MM.1S (cell line): Measurements from ENCODE around the gene APEH.
"Not testable (repeated sequence)": the region's sequence is repeated elsewhere in the genome, so short reads cannot be mapped to it uniquely, and the experiment has no call there.

Experiments used
- DNase-seq: peaks from one replicate; pipeline ENCODE4 v3.0.0-alpha.2; 2015
- H2AFZ ChIP-seq: fragments of 300-600 bp; sonication (generic); 2 replicates; pipeline ENCODE4 v1.6.0; 2016; ENCODE audit warnings: antibody characterized with exemption, low read length
- H3F3A ChIP-seq: fragments of 300-600 bp; sonication (generic); 2 replicates; pipeline ENCODE4 v1.6.1; 2016; ENCODE audit warnings: mild to moderate bottlenecking, antibody characterized with exemption, low read length, moderate library complexity, mixed read lengths; ENCODE audit not compliant: insufficient read depth
- H3K27ac ChIP-seq: fragments of 300-600 bp; sonication (generic); 2 replicates; pipeline ENCODE4 v1.5.1; 2016; ENCODE audit warnings: mild to moderate bottlenecking, low read length
- H3K27me3 ChIP-seq: fragments of 300-600 bp; sonication (generic); replicated peaks from 2 replicates; pipeline ENCODE4 v1.6.0; 2016; ENCODE audit warnings: low read length; ENCODE audit not compliant: insufficient read depth
- H3K36me3 ChIP-seq: fragments of 300-600 bp; sonication (generic); replicated peaks from 2 replicates; pipeline ENCODE4 v1.6.1; 2016; ENCODE audit warnings: mild to moderate bottlenecking, low read length, mixed read lengths; ENCODE audit not compliant: insufficient read depth
- H3K4me1 ChIP-seq: fragments of 300-600 bp; sonication (generic); 2 replicates; pipeline ENCODE4 v1.6.1; 2016; ENCODE audit warnings: low read length, mixed read lengths
- H3K4me2 ChIP-seq: fragments of 300-600 bp; sonication (generic); 2 replicates; pipeline ENCODE4 v1.6.0; 2016; ENCODE audit warnings: low read depth, low read length
- H3K4me3 ChIP-seq: fragments of 300-600 bp; sonication (generic); 2 replicates; pipeline ENCODE4 v1.5.1; 2016; ENCODE audit warnings: low read length, mixed read lengths
- H3K79me2 ChIP-seq: fragments of 300-600 bp; sonication (generic); 2 replicates; pipeline ENCODE4 v1.6.1; 2016; ENCODE audit warnings: mixed run types, low read length, mixed read lengths
- H3K9ac ChIP-seq: fragments of 300-600 bp; sonication (generic); 2 replicates; pipeline ENCODE4 v1.6.1; 2016; ENCODE audit warnings: low read length, mixed read lengths
- H3K9me2 ChIP-seq: fragments of 300-600 bp; sonication (generic); replicated peaks from 2 replicates; pipeline ENCODE4 v1.6.1; 2016; ENCODE audit warnings: mild to moderate bottlenecking, low read length, mixed read lengths; ENCODE audit not compliant: insufficient read depth
- H3K9me3 ChIP-seq: fragments of 300-600 bp; sonication (generic); replicated peaks from 2 replicates; pipeline ENCODE4 v1.6.1; 2016; ENCODE audit warnings: mild to moderate bottlenecking, low read length, mixed read lengths; ENCODE audit not compliant: insufficient read depth
- H4K20me1 ChIP-seq: fragments of 300-600 bp; sonication (generic); 2 replicates; pipeline ENCODE4 v1.6.1; 2016; ENCODE audit warnings: mild to moderate bottlenecking, low read length, moderate library complexity, mixed read lengths; ENCODE audit not compliant: insufficient read depth
- EZH2phosphoT487 ChIP-seq: fragments of 300-600 bp; sonication (generic); IDR thresholded peaks from 2 replicates; pipeline ENCODE4 v1.6.1; 2018; ENCODE audit warnings: antibody characterized with exemption, low read length
- TF ChIP-seq, protein P1 (sequence below): fragments of 300-600 bp; sonication (generic); IDR thresholded peaks from 2 replicates; pipeline ENCODE4 v1.5.1; 2016; ENCODE audit warnings: antibody characterized with exemption, low read length, mixed read lengths

The APEH gene

DNA sequence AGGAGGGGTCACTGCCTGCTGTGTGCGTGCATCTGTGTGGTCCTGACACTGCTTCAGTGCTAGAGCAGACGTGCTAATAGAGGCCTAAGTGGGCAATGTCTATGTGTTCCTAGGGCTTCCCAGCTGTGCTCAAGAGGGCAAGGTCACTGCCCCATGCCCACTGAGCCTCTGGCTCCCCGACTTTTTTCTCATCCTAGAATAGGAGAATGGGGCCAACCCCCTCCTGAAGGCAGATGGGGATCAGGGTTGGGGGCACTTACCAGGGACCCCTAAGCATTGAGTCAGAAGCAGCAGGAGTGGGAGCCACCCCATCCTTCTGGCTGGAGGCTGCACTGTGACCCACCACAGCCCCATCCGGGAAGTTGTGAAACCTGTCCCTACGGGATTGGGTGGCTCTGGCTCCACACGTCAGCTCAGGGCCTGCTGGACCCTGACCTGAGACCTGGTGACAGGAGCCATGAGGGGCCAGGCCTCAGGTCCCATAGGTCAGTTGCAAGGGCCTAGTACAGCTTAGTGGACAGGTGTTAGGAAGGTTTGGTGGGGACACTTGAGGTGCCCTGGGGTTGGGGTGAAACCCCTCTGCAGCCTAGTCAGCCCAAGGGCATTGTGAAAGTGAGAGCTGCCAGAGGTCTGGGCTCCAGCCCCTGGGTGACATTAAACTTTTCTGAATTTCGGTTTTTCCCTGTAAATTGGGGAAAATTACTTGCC, 14.3 kb downstream of the APEH start:
- H3K4me1 ChIP-seq, H3F3A ChIP-seq, H3K9me3 ChIP-seq, H3K27me3 ChIP-seq, H4K20me1 ChIP-seq, H3K36me3 ChIP-seq, H3K9me2 ChIP-seq: not testable (repeated sequence)
- H2AFZ ChIP-seq = peak overlapping the region; percentile 92
- peak; percentile 20 for DNase-seq
- peak overlapping the region; percentile 86 for H3K4me3 ChIP-seq
- peak overlapping the region; percentile 22; the same call in 1 of the 2 replicates for H3K27ac ChIP-seq
- peak overlapping the region; percentile 71 for H3K4me2 ChIP-seq
- H3K79me2 ChIP-seq = peaks cover 18% of the 10 kb centered on the region
- peak overlapping the region; percentile 83 for H3K9ac ChIP-seq

DNA sequence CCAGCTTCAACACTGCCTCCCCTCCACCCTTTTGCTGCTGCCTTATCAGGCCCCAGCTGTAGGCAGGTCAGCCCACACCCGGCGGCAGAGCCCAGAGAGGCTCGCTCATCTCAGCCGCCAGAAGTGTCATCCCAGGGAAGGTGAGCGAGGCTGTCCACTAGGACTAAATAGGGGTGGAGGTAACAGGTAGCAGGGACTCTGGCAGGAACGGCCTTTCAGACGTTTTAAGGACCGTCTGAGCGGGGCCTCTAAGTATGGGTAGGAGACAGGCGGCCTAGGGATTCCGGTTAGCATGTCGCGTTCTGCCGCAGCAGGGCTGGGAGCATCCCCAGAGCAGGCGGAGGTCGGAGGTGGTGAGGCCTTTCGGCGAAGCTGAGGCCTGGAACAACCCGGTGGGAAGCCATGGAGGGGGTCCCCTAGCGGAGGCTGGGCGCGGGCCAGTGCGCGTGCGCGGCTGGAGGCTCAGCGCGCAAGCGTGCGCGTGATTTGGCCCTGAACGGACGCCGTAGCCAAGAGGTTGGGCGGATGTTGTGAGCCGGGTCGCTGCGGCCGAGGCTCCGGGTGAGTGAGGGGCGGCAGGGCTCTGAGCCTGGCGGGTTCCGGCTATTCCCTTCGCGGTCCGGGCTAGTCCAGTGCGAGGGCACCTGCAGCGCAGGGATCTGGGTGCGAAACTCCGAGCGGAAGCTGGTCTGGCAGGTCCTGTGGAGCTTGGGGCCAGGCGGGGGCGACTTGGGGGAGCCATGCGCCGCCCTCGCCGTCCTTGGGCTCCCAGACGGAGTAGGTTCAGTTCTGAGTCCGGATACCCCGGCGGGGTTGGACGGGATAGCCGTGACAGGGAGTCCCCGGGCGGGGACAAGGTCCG, 15.1 kb downstream of the APEH start, which contains the start of the genes MST1 and RNF123:
Gene MST1 (minus strand): TSS at position 429 of the 862 bp plus-strand sequence. CDS start 783 bp downstream, outside the sequence.
Gene RNF123 (plus strand): TSS at position 512 of the 862 bp plus-strand sequence. CDS start 1,609 bp downstream, outside the sequence.
- peak within 1 kb of the TSS; percentile 22; the same call in 1 of the 2 replicates for H3K27ac ChIP-seq

DNA sequence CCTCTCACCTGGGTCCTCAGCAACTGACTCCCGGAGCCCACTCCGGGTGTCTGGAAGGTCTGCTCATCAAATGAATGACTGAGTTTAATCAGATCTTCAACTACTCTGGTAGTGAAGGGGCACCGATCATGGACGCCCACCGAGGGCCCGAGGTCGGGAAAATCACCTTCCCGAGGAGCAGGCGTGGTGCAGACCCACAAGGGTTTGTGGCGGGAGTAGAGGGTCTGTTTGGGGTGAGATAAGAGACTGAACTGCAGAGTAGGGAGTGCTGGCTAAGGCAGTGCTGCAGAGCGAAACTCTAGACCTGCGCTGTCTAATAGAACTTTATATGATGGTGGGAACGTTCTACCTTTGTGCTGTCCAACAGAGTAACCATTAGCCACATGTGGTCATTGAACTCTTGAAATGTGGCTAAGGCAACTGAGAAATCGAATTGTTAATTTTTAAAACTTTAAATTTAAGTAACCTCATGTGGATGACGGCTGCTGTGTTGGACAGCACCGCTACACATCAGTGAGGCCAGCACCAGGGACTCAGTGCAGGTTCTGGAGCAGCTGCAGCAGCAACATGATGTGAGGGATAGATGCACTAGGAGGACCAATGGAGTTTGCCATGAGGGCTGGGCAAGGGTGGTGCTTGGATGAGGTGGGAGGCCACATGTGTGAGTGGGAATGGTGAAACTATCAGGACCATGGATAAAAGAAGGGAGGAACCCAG, 15.9 kb downstream of the APEH start:
- H3K9ac ChIP-seq = peak overlapping the region; percentile 83
- H3K9me2 ChIP-seq, H3K27ac ChIP-seq, H3F3A ChIP-seq, H3K9me3 ChIP-seq, H3K4me1 ChIP-seq, DNase-seq, H4K20me1 ChIP-seq, H3K36me3 ChIP-seq, H3K27me3 ChIP-seq: not testable (repeated sequence)
- H2AFZ ChIP-seq = peak overlapping the region; percentile 85
- H3K4me3 ChIP-seq = peak overlapping the region; percentile 86
- H3K79me2 ChIP-seq = peaks cover 22% of the 10 kb centered on the region
- H3K4me2 ChIP-seq = peak overlapping the region; percentile 81

More for the DNA sequence above, 15.1 kb downstream of the APEH start, which contains the start of the genes MST1 and RNF123:
- H3K9ac ChIP-seq = peak within 1 kb of the TSS; percentile 83
- no peaks in the 10 kb centered on the region for H3K9me2 ChIP-seq
- H3K9me3 ChIP-seq = no peaks in the 10 kb centered on the region
- H3K4me2 ChIP-seq = peak within 1 kb of the TSS; percentile 81
- H3K36me3 ChIP-seq = no peaks in the 10 kb centered on the region
- H2AFZ ChIP-seq = peak within 1 kb of the TSS; percentile 92
- no peak for TF ChIP-seq EZH2phosphoT487
- TF ChIP-seq, protein P1, sequence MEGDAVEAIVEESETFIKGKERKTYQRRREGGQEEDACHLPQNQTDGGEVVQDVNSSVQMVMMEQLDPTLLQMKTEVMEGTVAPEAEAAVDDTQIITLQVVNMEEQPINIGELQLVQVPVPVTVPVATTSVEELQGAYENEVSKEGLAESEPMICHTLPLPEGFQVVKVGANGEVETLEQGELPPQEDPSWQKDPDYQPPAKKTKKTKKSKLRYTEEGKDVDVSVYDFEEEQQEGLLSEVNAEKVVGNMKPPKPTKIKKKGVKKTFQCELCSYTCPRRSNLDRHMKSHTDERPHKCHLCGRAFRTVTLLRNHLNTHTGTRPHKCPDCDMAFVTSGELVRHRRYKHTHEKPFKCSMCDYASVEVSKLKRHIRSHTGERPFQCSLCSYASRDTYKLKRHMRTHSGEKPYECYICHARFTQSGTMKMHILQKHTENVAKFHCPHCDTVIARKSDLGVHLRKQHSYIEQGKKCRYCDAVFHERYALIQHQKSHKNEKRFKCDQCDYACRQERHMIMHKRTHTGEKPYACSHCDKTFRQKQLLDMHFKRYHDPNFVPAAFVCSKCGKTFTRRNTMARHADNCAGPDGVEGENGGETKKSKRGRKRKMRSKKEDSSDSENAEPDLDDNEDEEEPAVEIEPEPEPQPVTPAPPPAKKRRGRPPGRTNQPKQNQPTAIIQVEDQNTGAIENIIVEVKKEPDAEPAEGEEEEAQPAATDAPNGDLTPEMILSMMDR = peak; percentile 26
- peak; percentile 91 for DNase-seq
- no peaks in the 10 kb centered on the region for H4K20me1 ChIP-seq
- peaks cover 4% of the 10 kb centered on the region; the same call in 1 of the 2 replicates for H3K4me1 ChIP-seq
- H3K27me3 ChIP-seq = no peaks in the 10 kb centered on the region
- H3K4me3 ChIP-seq = peak within 1 kb of the TSS; percentile 86
- H3K79me2 ChIP-seq = peaks cover 20% of the 10 kb centered on the region
- no peaks in the 10 kb centered on the region for H3F3A ChIP-seq

DNA sequence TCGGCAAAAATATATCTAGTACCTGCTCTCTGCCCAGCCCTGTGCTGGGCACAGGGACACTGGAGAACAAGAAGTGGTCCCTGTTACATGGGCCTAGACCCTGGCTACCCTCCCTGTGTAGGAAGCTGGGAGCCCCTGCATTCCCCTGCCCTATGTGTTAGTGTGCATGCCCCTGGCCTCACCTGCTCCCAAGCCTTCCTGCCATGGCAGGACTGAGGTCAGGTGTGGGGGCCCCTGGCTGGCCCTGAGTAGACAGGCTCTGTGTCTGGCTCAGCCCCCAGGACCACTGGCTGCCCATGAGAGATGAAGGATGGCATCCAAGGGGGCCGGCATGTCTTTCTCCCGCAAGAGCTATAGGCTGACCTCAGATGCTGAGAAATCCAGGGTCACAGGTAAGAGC, 16.7 kb downstream of the APEH start:
- DNase-seq, H4K20me1 ChIP-seq, H2AFZ ChIP-seq, H3F3A ChIP-seq, H3K4me1 ChIP-seq, H3K36me3 ChIP-seq, H3K9ac ChIP-seq, H3K27me3 ChIP-seq, H3K27ac ChIP-seq, H3K9me2 ChIP-seq, H3K9me3 ChIP-seq, H3K4me2 ChIP-seq, H3K4me3 ChIP-seq: not testable (repeated sequence)
- H3K79me2 ChIP-seq = peaks cover 22% of the 10 kb centered on the region

DNA sequence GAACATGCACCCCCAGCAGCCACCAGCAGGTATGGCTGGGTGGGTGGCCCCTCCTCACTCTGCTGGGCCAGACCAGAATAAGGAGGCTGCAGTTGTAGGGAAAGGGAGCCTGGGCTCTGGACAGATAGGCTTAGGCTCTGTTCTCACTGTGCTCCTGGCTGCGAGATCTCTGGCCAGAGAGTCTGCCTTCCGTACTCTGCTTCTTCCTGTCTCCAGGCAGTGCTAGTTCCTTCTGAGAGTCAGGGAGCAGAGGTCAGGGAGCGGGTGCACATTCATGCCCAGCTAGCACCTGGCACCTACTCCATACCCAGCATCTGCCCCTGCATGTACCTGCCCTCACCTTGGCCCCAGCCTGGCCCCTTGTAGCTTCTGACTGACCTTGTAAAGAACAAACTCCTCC, 17.3 kb downstream of the APEH start:
- not testable (repeated sequence) for H3K4me2 ChIP-seq, H3K4me3 ChIP-seq, H3K27ac ChIP-seq, H3F3A ChIP-seq, DNase-seq, H4K20me1 ChIP-seq, H2AFZ ChIP-seq, H3K36me3 ChIP-seq, H3K9ac ChIP-seq, H3K27me3 ChIP-seq, H3K4me1 ChIP-seq, H3K9me2 ChIP-seq, H3K9me3 ChIP-seq
- H3K79me2 ChIP-seq = peaks cover 22% of the 10 kb centered on the region

DNA sequence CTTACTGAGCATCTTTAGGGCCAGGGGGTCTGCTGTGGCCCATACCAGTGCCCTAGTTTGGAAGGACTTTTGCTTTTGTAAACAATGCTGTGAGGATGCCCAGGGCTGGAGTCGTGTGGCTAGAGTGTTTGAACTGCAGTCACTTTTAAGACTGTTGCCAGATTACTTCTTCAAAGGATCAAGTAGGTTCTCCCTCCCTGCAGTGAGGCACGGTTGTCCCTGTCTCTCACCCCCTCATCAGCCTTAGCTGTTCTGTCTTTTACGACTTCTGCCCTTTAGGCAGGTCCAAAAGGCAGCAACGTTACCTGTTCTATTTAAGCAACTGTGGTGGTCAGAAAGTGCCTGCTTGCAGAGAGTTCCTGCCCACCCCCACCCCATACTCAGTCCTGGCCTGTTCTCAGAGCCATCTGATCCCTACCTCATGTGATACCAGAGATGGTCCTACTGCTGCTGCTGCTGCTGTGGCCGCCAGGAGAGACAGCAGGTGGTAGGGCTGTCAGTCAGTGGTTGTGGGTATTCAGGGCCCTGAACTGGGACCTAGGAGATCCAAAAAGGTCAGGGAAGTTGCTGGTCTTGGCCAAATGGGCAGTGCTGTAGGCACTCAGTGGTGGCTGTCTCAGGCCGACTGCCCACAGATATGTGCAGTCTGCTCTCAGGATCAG, 20.4 kb downstream of the APEH start:
- H3K9ac ChIP-seq = not testable (repeated sequence)

More for the DNA sequence above, 20.4 kb downstream of the APEH start:
- not testable (repeated sequence) for H3K9me3 ChIP-seq, H3K4me2 ChIP-seq, H3K27me3 ChIP-seq, DNase-seq, H3K4me1 ChIP-seq, H3K36me3 ChIP-seq, H2AFZ ChIP-seq, H3K27ac ChIP-seq, H4K20me1 ChIP-seq, H3K4me3 ChIP-seq, H3F3A ChIP-seq, H3K9me2 ChIP-seq
- H3K79me2 ChIP-seq = peaks cover 21% of the 10 kb centered on the region
